ENCODE measurements around the gene CXCL3. TPM values are rescaled to one million over a fixed set of nuclear protein-coding genes. Genes with fewer than 3 reads are reported as not detected.
"Not testable (repeated sequence)": the region's sequence is repeated elsewhere in the genome, so short reads cannot be mapped to it uniquely, and the experiment has no call there.

The CXCL3 gene
- total RNA-seq = not detected

GRCh38 chr4:74038425-74039314 is at the start of gene CXCL3:
Gene CXCL3, minus strand, starts transcription at chr4:74038689. Its CDS starts 78 bp downstream, at chr4:74038611.
- peak within 1 kb of the TSS; percentile 64 to 71 (median 69) for H3K9ac ChIP-seq (ENCODE audit: low read depth in 1 of 3, low read length in 3 of 3)
- H3K27ac ChIP-seq (ENCODE audit: low read depth, low read length) = peak within 1 kb of the TSS; percentile 41
- no peaks in the 10 kb centered on the region for H3K9me3 ChIP-seq (ENCODE audit: control insufficient read depth in 3 of 3, low read length in 3 of 3)
- peaks cover 6 to 9% (median 7%) of the 10 kb centered on the region in 3 donors for H3K27me3 ChIP-seq (ENCODE audit: control insufficient read depth in 3 of 3, insufficient read depth in 3 of 3, low read length in 3 of 3)
- H3K4me1 ChIP-seq (ENCODE audit: control insufficient read depth in 3 of 3, insufficient read depth in 3 of 3, low read length in 3 of 3) = peaks cover 4 to 7% (median 4%) of the 10 kb centered on the region in 3 donors
- H3K4me3 ChIP-seq (ENCODE audit: low read length in 3 of 3) = peak within 1 kb of the TSS; percentile 75 to 81 (median 76)
- no peaks in the 10 kb centered on the region for H3K36me3 ChIP-seq (ENCODE audit: control insufficient read depth in 3 of 3, insufficient read depth in 3 of 3, low read length in 3 of 3)

DNA sequence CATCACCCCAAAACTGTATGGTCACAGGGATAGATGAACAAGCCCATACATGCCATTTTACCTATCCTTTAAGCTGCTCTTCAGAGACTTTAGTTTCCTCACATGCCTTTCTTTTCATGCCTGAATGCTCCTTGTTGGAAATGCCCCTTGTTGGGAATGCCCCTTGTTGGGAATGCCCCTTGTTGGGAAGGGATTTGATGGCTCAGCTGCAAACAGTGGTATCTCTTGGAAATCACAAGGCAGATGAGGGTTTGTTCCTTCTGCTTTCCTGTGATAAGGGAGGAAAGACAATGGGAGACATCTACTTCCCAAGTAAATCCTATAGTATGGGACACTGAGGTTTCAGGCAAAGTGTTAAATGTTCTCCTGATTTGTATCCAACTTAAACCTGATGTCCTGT is 49.0 kb upstream of the CXCL3 start:
- Histone ChIP-seq H3K9ac (ENCODE audit: low read depth in 1 of 3, low read length in 3 of 3) (no peak overlapping the region), H3K27me3 (ENCODE audit: control insufficient read depth in 3 of 3, insufficient read depth in 3 of 3, low read length in 3 of 3) (peaks cover 0 to 2% (median 0%) of the 10 kb centered on the region in 3 donors), H3K36me3 (ENCODE audit: control insufficient read depth in 3 of 3, insufficient read depth in 3 of 3, low read length in 3 of 3) (no peaks in the 10 kb centered on the region), H3K27ac (ENCODE audit: low read depth, low read length) (no peak overlapping the region), H3K4me3 (ENCODE audit: low read length in 3 of 3) (no peak overlapping the region), H3K4me1 (ENCODE audit: control insufficient read depth in 3 of 3, insufficient read depth in 3 of 3, low read length in 3 of 3) (no peaks in the 10 kb centered on the region), H3K9me3 (ENCODE audit: control insufficient read depth in 3 of 3, low read length in 3 of 3) (no peaks in the 10 kb centered on the region)

- Histone ChIP-seq H3K9me3 (ENCODE audit: control insufficient read depth in 3 of 3, low read length in 3 of 3) (no peaks in the 10 kb centered on the region), H3K9ac (ENCODE audit: low read depth in 1 of 3, low read length in 3 of 3) (no peak overlapping the region), H3K4me3 (ENCODE audit: low read length in 3 of 3) (no peak overlapping the region), H3K27ac (ENCODE audit: low read depth, low read length) (no peak overlapping the region), H3K36me3 (ENCODE audit: control insufficient read depth in 3 of 3, insufficient read depth in 3 of 3, low read length in 3 of 3) (no peaks in the 10 kb centered on the region), H3K4me1 (ENCODE audit: control insufficient read depth in 3 of 3, insufficient read depth in 3 of 3, low read length in 3 of 3) (no peaks in the 10 kb centered on the region), H3K27me3 (ENCODE audit: control insufficient read depth in 3 of 3, insufficient read depth in 3 of 3, low read length in 3 of 3) (peaks cover 0 to 2% (median 0%) of the 10 kb centered on the region in 3 donors)
Measured at GRCh38 chr4:74085669-74086068, 47.2 kb upstream of the CXCL3 start.

DNA sequence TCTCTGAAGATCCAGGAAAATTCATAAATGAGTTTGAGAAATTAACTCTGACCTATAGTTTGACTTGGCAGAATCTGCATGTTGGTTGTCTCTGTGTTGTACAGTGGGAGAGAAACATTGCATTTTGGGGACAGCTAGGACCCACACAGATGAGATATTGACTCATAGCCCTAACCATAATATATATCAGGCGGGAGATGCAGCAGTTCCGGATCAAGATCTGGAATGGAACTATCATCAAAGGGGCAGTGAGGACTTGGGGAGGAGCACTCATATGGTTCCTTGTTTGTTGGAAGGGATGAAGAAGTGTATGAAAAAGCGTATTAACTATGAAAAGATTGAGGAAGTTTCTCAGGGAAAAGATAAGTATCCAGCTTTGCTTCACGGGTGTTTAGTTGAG is 46.5 kb upstream of the CXCL3 start:
- Histone ChIP-seq H3K9me3 (ENCODE audit: control insufficient read depth in 3 of 3, low read length in 3 of 3) (no peaks in the 10 kb centered on the region), H3K4me3 (ENCODE audit: low read length in 3 of 3) (no peak overlapping the region), H3K27ac (ENCODE audit: low read depth, low read length) (no peak overlapping the region), H3K4me1 (ENCODE audit: control insufficient read depth in 3 of 3, insufficient read depth in 3 of 3, low read length in 3 of 3) (no peaks in the 10 kb centered on the region), H3K36me3 (ENCODE audit: control insufficient read depth in 3 of 3, insufficient read depth in 3 of 3, low read length in 3 of 3) (no peaks in the 10 kb centered on the region), H3K27me3 (ENCODE audit: control insufficient read depth in 3 of 3, insufficient read depth in 3 of 3, low read length in 3 of 3) (peaks cover 0 to 2% (median 0%) of the 10 kb centered on the region in 3 donors), H3K9ac (ENCODE audit: low read depth in 1 of 3, low read length in 3 of 3) (no peak overlapping the region)

DNA sequence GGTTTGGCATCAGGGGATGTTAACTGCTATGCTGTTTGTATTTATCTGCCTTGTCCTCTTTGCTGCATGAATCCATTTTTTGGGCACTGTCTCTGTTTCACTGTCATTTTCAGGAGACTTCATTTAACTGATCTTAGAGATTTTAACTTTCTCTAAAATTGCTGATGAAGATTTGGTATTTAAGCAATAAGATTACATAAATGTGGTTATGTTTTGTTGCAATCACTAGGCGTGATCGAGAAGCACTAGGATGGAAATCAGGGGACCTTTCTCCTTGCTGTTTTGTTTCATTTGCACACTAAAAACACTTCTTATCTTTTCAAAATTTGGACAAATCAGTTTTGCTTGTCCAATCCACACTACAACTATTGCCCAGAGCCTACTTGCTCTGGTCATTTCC is 45.1 kb upstream of the CXCL3 start:
- H3K27me3 ChIP-seq (ENCODE audit: control insufficient read depth in 3 of 3, insufficient read depth in 3 of 3, low read length in 3 of 3) = peaks cover 0 to 2% (median 0%) of the 10 kb centered on the region in 3 donors
- no peak overlapping the region for H3K27ac ChIP-seq (ENCODE audit: low read depth, low read length)
- no peaks in the 10 kb centered on the region for H3K36me3 ChIP-seq (ENCODE audit: control insufficient read depth in 3 of 3, insufficient read depth in 3 of 3, low read length in 3 of 3)
- no peak overlapping the region for H3K9ac ChIP-seq (ENCODE audit: low read depth in 1 of 3, low read length in 3 of 3)
- no peak overlapping the region for H3K4me3 ChIP-seq (ENCODE audit: low read length in 3 of 3)
- no peaks in the 10 kb centered on the region for H3K4me1 ChIP-seq (ENCODE audit: control insufficient read depth in 3 of 3, insufficient read depth in 3 of 3, low read length in 3 of 3)
- H3K9me3 ChIP-seq (ENCODE audit: control insufficient read depth in 3 of 3, low read length in 3 of 3) = no peaks in the 10 kb centered on the region

DNA sequence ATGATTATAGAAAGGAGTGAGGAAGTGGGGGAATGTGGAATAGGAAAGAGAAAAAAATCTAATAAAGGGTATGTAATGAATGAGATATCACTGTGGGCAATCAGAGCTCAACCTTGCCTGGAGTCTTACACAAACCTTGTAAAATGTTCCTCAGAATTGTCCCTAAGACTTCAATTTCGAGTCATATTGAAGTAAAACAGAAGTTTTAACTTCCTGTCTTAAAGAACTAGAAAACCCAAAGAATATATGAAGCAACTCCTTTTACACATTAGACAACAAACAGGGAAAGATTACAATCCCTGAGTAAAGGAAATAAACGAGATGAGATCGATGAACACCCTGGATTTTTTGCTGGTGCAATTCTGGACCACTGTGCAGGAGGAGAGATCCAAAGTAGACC is 42.5 kb upstream of the CXCL3 start:
- Histone ChIP-seq H3K27me3 (ENCODE audit: control insufficient read depth in 3 of 3, insufficient read depth in 3 of 3, low read length in 3 of 3) (peaks cover 0 to 2% (median 0%) of the 10 kb centered on the region in 3 donors), H3K4me3 (ENCODE audit: low read length in 3 of 3) (no peak overlapping the region), H3K9ac (ENCODE audit: low read depth in 1 of 3, low read length in 3 of 3) (no peak overlapping the region), H3K4me1 (ENCODE audit: control insufficient read depth in 3 of 3, insufficient read depth in 3 of 3, low read length in 3 of 3) (no peaks in the 10 kb centered on the region), H3K36me3 (ENCODE audit: control insufficient read depth in 3 of 3, insufficient read depth in 3 of 3, low read length in 3 of 3) (no peaks in the 10 kb centered on the region), H3K9me3 (ENCODE audit: control insufficient read depth in 3 of 3, low read length in 3 of 3) (no peaks in the 10 kb centered on the region), H3K27ac (ENCODE audit: low read depth, low read length) (no peak overlapping the region)

DNA sequence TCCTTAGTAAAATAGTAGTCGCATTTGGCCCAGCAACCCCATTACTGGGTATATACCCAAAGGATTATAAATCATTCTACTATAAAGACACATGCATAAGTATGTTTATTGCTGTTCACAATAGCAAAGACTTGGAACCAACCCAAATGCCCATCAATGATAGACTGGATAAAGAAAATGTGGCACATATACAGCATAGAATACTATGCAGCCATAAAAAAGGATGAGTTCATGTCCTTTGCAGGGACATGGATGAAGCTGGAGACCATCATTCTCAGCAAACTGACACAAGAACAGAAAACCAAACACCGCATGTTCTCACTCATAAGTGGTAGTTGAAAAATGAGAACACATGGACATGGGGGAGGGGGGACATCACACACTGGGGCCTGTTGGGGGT is 41.9 kb upstream of the CXCL3 start:
- H3K9ac ChIP-seq (ENCODE audit: low read depth in 1 of 3, low read length in 3 of 3); H3K9me3 ChIP-seq (ENCODE audit: control insufficient read depth in 3 of 3, low read length in 3 of 3); H3K4me1 ChIP-seq (ENCODE audit: control insufficient read depth in 3 of 3, insufficient read depth in 3 of 3, low read length in 3 of 3); H3K27me3 ChIP-seq (ENCODE audit: control insufficient read depth in 3 of 3, insufficient read depth in 3 of 3, low read length in 3 of 3); H3K27ac ChIP-seq (ENCODE audit: low read depth, low read length); H3K4me3 ChIP-seq (ENCODE audit: low read length in 3 of 3); H3K36me3 ChIP-seq (ENCODE audit: control insufficient read depth in 3 of 3, insufficient read depth in 3 of 3, low read length in 3 of 3): not testable (repeated sequence)

DNA sequence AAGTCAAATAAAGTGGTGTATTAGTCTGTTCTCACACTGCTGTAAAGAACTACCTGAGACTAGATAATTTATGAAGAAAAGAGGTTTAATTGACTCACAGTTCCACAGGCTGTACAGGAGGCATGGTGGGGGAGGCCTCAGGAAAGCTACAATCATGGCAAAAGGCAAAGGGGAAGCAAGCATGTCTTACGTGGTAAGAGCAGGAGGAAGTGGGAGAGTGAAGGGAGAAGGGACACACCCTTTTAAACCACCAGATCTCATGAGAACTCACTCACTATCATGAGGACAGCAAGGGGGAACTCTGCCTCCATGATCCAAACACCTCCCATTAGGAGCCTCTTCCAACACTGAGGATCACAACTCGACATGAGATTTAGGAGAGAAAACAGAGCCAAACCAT is 40.5 kb upstream of the CXCL3 start:
- H3K36me3 ChIP-seq (ENCODE audit: control insufficient read depth in 3 of 3, insufficient read depth in 3 of 3, low read length in 3 of 3); H3K27me3 ChIP-seq (ENCODE audit: control insufficient read depth in 3 of 3, insufficient read depth in 3 of 3, low read length in 3 of 3); H3K27ac ChIP-seq (ENCODE audit: low read depth, low read length); H3K4me1 ChIP-seq (ENCODE audit: control insufficient read depth in 3 of 3, insufficient read depth in 3 of 3, low read length in 3 of 3); H3K9ac ChIP-seq (ENCODE audit: low read depth in 1 of 3, low read length in 3 of 3); H3K9me3 ChIP-seq (ENCODE audit: control insufficient read depth in 3 of 3, low read length in 3 of 3); H3K4me3 ChIP-seq (ENCODE audit: low read length in 3 of 3): not testable (repeated sequence)

- H3K4me3 ChIP-seq (ENCODE audit: low read length in 3 of 3) = no peak overlapping the region
- no peak overlapping the region for H3K9ac ChIP-seq (ENCODE audit: low read depth in 1 of 3, low read length in 3 of 3)
- no peaks in the 10 kb centered on the region for H3K36me3 ChIP-seq (ENCODE audit: control insufficient read depth in 3 of 3, insufficient read depth in 3 of 3, low read length in 3 of 3)
- H3K4me1 ChIP-seq (ENCODE audit: control insufficient read depth in 3 of 3, insufficient read depth in 3 of 3, low read length in 3 of 3) = no peaks in the 10 kb centered on the region
- no peaks in the 10 kb centered on the region for H3K27me3 ChIP-seq (ENCODE audit: control insufficient read depth in 3 of 3, insufficient read depth in 3 of 3, low read length in 3 of 3)
- no peaks in the 10 kb centered on the region for H3K9me3 ChIP-seq (ENCODE audit: control insufficient read depth in 3 of 3, low read length in 3 of 3)
- no peak overlapping the region for H3K27ac ChIP-seq (ENCODE audit: low read depth, low read length)
Measured at GRCh38 chr4:74073358-74073757, 34.9 kb upstream of the CXCL3 start.

DNA sequence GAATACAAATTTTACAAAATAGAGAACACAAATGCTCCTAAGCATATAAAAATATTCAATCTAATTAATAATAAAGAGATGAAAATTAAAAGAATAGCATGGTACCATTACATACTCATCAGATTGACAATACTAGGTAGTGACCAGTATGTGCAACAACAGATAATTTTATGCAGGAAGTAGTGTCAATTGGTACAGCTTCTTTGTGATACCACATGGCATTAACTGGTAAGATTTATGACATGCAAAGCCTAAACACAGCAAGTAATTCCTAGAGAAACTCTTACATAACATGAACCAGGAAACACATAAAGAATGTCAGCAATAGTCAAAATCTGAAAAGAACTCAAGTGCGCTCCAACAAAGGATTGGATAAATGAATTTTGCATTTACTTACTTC is 34.2 kb upstream of the CXCL3 start:
- Histone ChIP-seq H3K4me3 (ENCODE audit: low read length in 3 of 3) (no peak overlapping the region), H3K4me1 (ENCODE audit: control insufficient read depth in 3 of 3, insufficient read depth in 3 of 3, low read length in 3 of 3) (no peaks in the 10 kb centered on the region), H3K36me3 (ENCODE audit: control insufficient read depth in 3 of 3, insufficient read depth in 3 of 3, low read length in 3 of 3) (no peaks in the 10 kb centered on the region), H3K9ac (ENCODE audit: low read depth in 1 of 3, low read length in 3 of 3) (no peak overlapping the region), H3K27me3 (ENCODE audit: control insufficient read depth in 3 of 3, insufficient read depth in 3 of 3, low read length in 3 of 3) (no peaks in the 10 kb centered on the region), H3K9me3 (ENCODE audit: control insufficient read depth in 3 of 3, low read length in 3 of 3) (no peaks in the 10 kb centered on the region), H3K27ac (ENCODE audit: low read depth, low read length) (no peak overlapping the region)

All from skeletal muscle tissue (tissue), 4 donors.